K562 (cell line): ENCODE measurements around the gene CPT1C. TPM values are rescaled to one million over a fixed set of nuclear protein-coding genes. Genes with fewer than 3 reads are reported as not detected.

ENCODE experiments used
- COPS2 ChIP-seq: fragments of 450-650 bp; conservative IDR thresholded peaks from 2 replicates; pipeline ENCODE4 v1.6.1; 2016; ENCODE audit warnings: mild to moderate bottlenecking, moderate library complexity
- GABPB1 ChIP-seq: sonication (generic); formaldehyde crosslinking; IDR thresholded peaks from 2 replicates; pipeline ENCODE4 v1.8.0; 2022; ENCODE audit warnings: mild to moderate bottlenecking, missing genetic modification reagents
- JUND ChIP-seq, 2 experiments: IDR thresholded peaks; 2 replicates in 1 of 2; 3 replicates in 1 of 2; pipeline ENCODE4 v1.6.1; 2011; ENCODE audit warnings: borderline replicate concordance in 2 of 2, low read depth in 2 of 2, low read length in 2 of 2, improper control_type of control experiment in 1 of 2, missing biosample characterization in 1 of 2, missing genetic modification characterization in 1 of 2, missing genetic modification reagents in 1 of 2
- KAT2B ChIP-seq: IDR thresholded peaks from one replicate; pipeline ENCODE4 v1.6.1; 2012; ENCODE audit warnings: low read depth, mild to moderate bottlenecking, control low read depth, inconsistent platforms, low read length, moderate library complexity
- MTA2 ChIP-seq: fragments of 450-650 bp; IDR thresholded peaks from 2 replicates; pipeline ENCODE4 v1.6.1; 2016; ENCODE audit warnings: low read depth
- NFATC3 ChIP-seq: fragments of 450-650 bp; IDR thresholded peaks from 2 replicates; pipeline ENCODE4 v1.6.1; 2017; ENCODE audit warnings: mild to moderate bottlenecking
- NR2C1 ChIP-seq, 2 experiments: fragments of 450-650 bp; IDR thresholded peaks; 2 replicates each; pipeline ENCODE4 v1.6.1; 2017; ENCODE audit warnings: mild to moderate bottlenecking in 2 of 2, antibody characterized with exemption in 1 of 2, inconsistent platforms in 1 of 2, missing compliant biosample characterization in 1 of 2, missing genetic modification characterization in 1 of 2
- SIRT6 ChIP-seq: IDR thresholded peaks from one replicate; pipeline ENCODE4 v1.6.1; 2012; ENCODE audit warnings: low read depth, mild to moderate bottlenecking, control low read depth, inconsistent platforms, low read length, moderate library complexity
- SMAD1 ChIP-seq: fragments of 150-350 bp; IDR thresholded peaks from 2 replicates; pipeline ENCODE4 v1.6.1; 2014; ENCODE audit warnings: low read length, low read depth; ENCODE audit not compliant: partially characterized antibody
- polyA plus RNA-seq, 8 experiments: library from polyadenylated mRNA; depleted of rRNA in 4 of 8; stranded (reverse) in 5 of 8; unstranded in 3 of 8; fragments of >200 nt; fragmentation: Nextera tagmentation in 2 of 8; fragmentation: Illumina TruSeq in 1 of 8; extraction: Ambion mirVana in 2 of 8; extraction: Trizol in 1 of 8; gene quantifications; 2 replicates each; pipeline versions ENCODE4 v1.2.1 to v1.2.3, GENCODE V29; 2011 to 2014; ENCODE audit warnings: inconsistent platforms in 1 of 8, missing spikeins in 1 of 8
- total RNA-seq, 7 experiments: library from RNA; depleted of rRNA in 6 of 7; stranded (reverse); fragments of >200 nt in 6 of 7; fragmentation: Illumina TruSeq in 2 of 7; extraction: Trizol in 2 of 7; gene quantifications; 2 replicates each; pipeline versions ENCODE4 v1.2.1 to v1.2.3, GENCODE V29; 2011 to 2021; ENCODE audit warnings: low replicate concordance in 1 of 7
- TF ChIP-seq, protein P1 (sequence below): fragments of 450-650 bp; IDR thresholded peaks from 2 replicates; pipeline ENCODE4 v1.6.1; 2016; ENCODE audit warnings: mild to moderate bottlenecking, moderate library complexity
- TF ChIP-seq, protein P2 (sequence below): fragments of 250-450 bp; sonication (Bioruptor Pico); IDR thresholded peaks from 2 replicates; pipeline ENCODE4 v1.4.0; 2020; ENCODE audit warnings: mild to moderate bottlenecking

CPT1C gene
- total and polyA plus RNA-seq, 9 of the 15 experiments (the other 6 are each of a cell fraction or from before 2014, with no cell fraction given): 1.9 to 12.3 (median 3.0) TPM

DNA sequence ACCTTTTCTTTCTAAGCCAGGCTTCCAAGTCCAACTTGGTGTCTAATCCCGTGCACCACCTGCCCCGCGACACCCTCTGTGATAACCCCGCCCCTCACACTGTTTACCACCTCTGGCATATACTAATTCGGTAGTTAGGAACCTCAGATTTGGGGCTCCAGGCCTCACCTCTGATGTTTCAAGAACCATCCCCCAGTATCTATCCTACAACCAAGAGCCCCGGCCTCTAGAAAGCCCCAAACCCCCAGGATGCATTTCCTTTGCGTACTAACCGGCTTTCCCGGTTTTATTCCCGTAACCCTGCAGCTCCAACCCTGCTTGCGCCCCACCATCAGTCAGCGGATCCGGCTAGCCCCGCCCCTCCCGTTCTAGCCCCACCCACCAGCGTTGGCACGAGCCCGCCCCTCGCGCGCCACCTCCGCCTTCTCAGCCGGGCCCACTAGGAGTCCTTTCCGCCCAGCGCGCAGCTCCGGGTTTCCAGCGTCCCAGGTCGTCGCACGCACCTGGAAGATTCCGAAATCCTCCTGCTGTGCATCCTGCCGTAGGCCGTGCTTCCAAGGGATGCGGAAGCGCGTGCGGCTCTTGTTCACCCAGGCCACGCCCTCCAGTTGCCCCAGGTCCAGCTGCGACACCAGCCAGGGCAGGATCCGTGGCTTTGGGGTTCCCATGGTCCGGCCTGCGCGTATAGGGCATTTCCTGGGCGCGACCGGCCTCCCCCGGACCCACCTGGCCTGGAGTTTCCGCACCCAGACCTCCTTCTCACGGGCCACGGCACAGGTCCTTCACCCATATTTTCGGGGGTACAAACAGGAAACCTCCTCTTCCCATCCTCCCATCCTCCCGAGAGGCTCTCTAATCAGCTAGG lies 26.5 kb upstream of the CPT1C start (continued):
- TF ChIP-seq, protein P1, sequence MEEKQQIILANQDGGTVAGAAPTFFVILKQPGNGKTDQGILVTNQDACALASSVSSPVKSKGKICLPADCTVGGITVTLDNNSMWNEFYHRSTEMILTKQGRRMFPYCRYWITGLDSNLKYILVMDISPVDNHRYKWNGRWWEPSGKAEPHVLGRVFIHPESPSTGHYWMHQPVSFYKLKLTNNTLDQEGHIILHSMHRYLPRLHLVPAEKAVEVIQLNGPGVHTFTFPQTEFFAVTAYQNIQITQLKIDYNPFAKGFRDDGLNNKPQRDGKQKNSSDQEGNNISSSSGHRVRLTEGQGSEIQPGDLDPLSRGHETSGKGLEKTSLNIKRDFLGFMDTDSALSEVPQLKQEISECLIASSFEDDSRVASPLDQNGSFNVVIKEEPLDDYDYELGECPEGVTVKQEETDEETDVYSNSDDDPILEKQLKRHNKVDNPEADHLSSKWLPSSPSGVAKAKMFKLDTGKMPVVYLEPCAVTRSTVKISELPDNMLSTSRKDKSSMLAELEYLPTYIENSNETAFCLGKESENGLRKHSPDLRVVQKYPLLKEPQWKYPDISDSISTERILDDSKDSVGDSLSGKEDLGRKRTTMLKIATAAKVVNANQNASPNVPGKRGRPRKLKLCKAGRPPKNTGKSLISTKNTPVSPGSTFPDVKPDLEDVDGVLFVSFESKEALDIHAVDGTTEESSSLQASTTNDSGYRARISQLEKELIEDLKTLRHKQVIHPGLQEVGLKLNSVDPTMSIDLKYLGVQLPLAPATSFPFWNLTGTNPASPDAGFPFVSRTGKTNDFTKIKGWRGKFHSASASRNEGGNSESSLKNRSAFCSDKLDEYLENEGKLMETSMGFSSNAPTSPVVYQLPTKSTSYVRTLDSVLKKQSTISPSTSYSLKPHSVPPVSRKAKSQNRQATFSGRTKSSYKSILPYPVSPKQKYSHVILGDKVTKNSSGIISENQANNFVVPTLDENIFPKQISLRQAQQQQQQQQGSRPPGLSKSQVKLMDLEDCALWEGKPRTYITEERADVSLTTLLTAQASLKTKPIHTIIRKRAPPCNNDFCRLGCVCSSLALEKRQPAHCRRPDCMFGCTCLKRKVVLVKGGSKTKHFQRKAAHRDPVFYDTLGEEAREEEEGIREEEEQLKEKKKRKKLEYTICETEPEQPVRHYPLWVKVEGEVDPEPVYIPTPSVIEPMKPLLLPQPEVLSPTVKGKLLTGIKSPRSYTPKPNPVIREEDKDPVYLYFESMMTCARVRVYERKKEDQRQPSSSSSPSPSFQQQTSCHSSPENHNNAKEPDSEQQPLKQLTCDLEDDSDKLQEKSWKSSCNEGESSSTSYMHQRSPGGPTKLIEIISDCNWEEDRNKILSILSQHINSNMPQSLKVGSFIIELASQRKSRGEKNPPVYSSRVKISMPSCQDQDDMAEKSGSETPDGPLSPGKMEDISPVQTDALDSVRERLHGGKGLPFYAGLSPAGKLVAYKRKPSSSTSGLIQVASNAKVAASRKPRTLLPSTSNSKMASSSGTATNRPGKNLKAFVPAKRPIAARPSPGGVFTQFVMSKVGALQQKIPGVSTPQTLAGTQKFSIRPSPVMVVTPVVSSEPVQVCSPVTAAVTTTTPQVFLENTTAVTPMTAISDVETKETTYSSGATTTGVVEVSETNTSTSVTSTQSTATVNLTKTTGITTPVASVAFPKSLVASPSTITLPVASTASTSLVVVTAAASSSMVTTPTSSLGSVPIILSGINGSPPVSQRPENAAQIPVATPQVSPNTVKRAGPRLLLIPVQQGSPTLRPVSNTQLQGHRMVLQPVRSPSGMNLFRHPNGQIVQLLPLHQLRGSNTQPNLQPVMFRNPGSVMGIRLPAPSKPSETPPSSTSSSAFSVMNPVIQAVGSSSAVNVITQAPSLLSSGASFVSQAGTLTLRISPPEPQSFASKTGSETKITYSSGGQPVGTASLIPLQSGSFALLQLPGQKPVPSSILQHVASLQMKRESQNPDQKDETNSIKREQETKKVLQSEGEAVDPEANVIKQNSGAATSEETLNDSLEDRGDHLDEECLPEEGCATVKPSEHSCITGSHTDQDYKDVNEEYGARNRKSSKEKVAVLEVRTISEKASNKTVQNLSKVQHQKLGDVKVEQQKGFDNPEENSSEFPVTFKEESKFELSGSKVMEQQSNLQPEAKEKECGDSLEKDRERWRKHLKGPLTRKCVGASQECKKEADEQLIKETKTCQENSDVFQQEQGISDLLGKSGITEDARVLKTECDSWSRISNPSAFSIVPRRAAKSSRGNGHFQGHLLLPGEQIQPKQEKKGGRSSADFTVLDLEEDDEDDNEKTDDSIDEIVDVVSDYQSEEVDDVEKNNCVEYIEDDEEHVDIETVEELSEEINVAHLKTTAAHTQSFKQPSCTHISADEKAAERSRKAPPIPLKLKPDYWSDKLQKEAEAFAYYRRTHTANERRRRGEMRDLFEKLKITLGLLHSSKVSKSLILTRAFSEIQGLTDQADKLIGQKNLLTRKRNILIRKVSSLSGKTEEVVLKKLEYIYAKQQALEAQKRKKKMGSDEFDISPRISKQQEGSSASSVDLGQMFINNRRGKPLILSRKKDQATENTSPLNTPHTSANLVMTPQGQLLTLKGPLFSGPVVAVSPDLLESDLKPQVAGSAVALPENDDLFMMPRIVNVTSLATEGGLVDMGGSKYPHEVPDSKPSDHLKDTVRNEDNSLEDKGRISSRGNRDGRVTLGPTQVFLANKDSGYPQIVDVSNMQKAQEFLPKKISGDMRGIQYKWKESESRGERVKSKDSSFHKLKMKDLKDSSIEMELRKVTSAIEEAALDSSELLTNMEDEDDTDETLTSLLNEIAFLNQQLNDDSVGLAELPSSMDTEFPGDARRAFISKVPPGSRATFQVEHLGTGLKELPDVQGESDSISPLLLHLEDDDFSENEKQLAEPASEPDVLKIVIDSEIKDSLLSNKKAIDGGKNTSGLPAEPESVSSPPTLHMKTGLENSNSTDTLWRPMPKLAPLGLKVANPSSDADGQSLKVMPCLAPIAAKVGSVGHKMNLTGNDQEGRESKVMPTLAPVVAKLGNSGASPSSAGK: no peak
- TF ChIP-seq SIRT6 (no peak), MTA2 (no peak), SMAD1 (no peak), NR2C1 (IDR thresholded peaks at IDR 0.05) (no peak), NR2C1 (tag; IDR thresholded peaks at IDR 0.05) (no peak), GABPB1 (no peak), NFATC3 (no peak), COPS2 (no peak), JUND (IDR thresholded peaks at IDR 0.05; ENCODE audit: borderline replicate concordance, low read depth, low read length) (no peak), JUND (tag; IDR thresholded peaks at IDR 0.05; ENCODE audit: borderline replicate concordance, low read depth, low read length) (no peak), KAT2B (no peak)
- TF ChIP-seq, protein P2, sequence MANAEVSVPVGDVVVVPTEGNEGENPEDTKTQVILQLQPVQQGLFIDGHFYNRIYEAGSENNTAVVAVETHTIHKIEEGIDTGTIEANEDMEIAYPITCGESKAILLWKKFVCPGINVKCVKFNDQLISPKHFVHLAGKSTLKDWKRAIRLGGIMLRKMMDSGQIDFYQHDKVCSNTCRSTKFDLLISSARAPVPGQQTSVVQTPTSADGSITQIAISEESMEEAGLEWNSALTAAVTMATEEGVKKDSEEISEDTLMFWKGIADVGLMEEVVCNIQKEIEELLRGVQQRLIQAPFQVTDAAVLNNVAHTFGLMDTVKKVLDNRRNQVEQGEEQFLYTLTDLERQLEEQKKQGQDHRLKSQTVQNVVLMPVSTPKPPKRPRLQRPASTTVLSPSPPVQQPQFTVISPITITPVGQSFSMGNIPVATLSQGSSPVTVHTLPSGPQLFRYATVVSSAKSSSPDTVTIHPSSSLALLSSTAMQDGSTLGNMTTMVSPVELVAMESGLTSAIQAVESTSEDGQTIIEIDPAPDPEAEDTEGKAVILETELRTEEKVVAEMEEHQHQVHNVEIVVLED (CRISPR knock-in tag): no peak
